K562 (cell line): ENCODE measurements around the gene KLHL8. TPM values are rescaled to one million over a fixed set of nuclear protein-coding genes. Genes with fewer than 3 reads are reported as not detected.

Experiments
- ATF6 ChIP-seq: sonication (generic); formaldehyde crosslinking; IDR thresholded peaks from 2 replicates; pipeline ENCODE4 v1.4.0; 2020; ENCODE audit warnings: mild to moderate bottlenecking, missing genetic modification reagents
- ATF7 ChIP-seq: fragments of 450-650 bp; IDR thresholded peaks from 2 replicates; pipeline ENCODE4 v1.7.1; 2014; ENCODE audit warnings: mild to moderate bottlenecking, moderate library complexity
- BMI1 ChIP-seq: fragments of 150-350 bp; IDR thresholded peaks from 2 replicates; pipeline ENCODE4 v1.6.1; 2014; ENCODE audit warnings: low read length
- BRD4 ChIP-seq: fragments of 200-600 bp; sonication (generic); IDR thresholded peaks from 2 replicates; pipeline ENCODE4 v1.6.1; 2017; ENCODE audit warnings: inconsistent platforms
- CBX1 ChIP-seq: sonication (generic); IDR thresholded peaks from 2 replicates; pipeline ENCODE4 v1.6.1; 2016; ENCODE audit warnings: antibody characterized with exemption, low read depth, mild to moderate bottlenecking
- CCNT2 ChIP-seq: IDR thresholded peaks from 2 replicates; pipeline ENCODE4 v1.6.1; 2011; ENCODE audit warnings: borderline replicate concordance, low read depth, mild to moderate bottlenecking, moderate library complexity, mixed read lengths, low read length; ENCODE audit not compliant: insufficient read length; ENCODE audit errors: extremely low read depth
- CEBPB ChIP-seq: fragments of 450-650 bp; IDR thresholded peaks from 2 replicates; pipeline ENCODE4 v1.6.1; 2016; ENCODE audit warnings: missing genetic modification characterization, missing compliant biosample characterization
- CREB1 ChIP-seq, 2 experiments: sonication (generic) in 1 of 2; formaldehyde crosslinking in 1 of 2; IDR thresholded peaks; 2 replicates each; pipeline versions ENCODE4 v1.6.1 to v1.8.0; 2012 to 2022; ENCODE audit warnings: inconsistent platforms in 1 of 2, mild to moderate bottlenecking in 1 of 2, missing genetic modification reagents in 1 of 2, moderate library complexity in 1 of 2
- CREB5 ChIP-seq: fragments of 250-450 bp; sonication (Bioruptor Pico); IDR thresholded peaks from 2 replicates; pipeline ENCODE4 v1.5.0; 2020; ENCODE audit warnings: mild to moderate bottlenecking
- HLTF ChIP-seq: fragments of 450-650 bp; IDR thresholded peaks from 2 replicates; pipeline ENCODE4 v1.6.1; 2016
- JUNB ChIP-seq: fragments of 450-650 bp; formaldehyde crosslinking; conservative IDR thresholded peaks from 2 replicates; pipeline ENCODE4 v1.4.0; 2020; ENCODE audit warnings: mild to moderate bottlenecking
- KAT2B ChIP-seq: IDR thresholded peaks from one replicate; pipeline ENCODE4 v1.6.1; 2012; ENCODE audit warnings: low read depth, mild to moderate bottlenecking, control low read depth, inconsistent platforms, low read length, moderate library complexity
- NFIC ChIP-seq: fragments of 450-650 bp; IDR thresholded peaks from 2 replicates; pipeline ENCODE4 v1.6.1; 2017; ENCODE audit warnings: mild to moderate bottlenecking, inconsistent platforms
- PRMT5 ChIP-seq: sonication (generic); formaldehyde crosslinking; IDR thresholded peaks from 2 replicates; pipeline ENCODE4 v1.5.0; 2020; ENCODE audit warnings: missing genetic modification reagents
- RBM17 ChIP-seq: fragments of 200-400 bp; formaldehyde crosslinking; IDR thresholded peaks from 2 replicates; pipeline ENCODE4 v1.6.1; 2017; ENCODE audit warnings: low read depth, mild to moderate bottlenecking, low read length, borderline replicate concordance
- SIRT6 ChIP-seq: IDR thresholded peaks from one replicate; pipeline ENCODE4 v1.6.1; 2012; ENCODE audit warnings: low read depth, mild to moderate bottlenecking, control low read depth, inconsistent platforms, low read length, moderate library complexity
- XRCC5 ChIP-seq: fragments of 200-400 bp; formaldehyde crosslinking; IDR thresholded peaks from 2 replicates; pipeline ENCODE4 v1.6.1; 2017; ENCODE audit warnings: low read depth, mild to moderate bottlenecking, low read length
- YBX1 ChIP-seq: fragments of 450-650 bp; IDR thresholded peaks from 2 replicates; pipeline ENCODE4 v1.7.1; 2016; ENCODE audit warnings: mild to moderate bottlenecking
- YY1 ChIP-seq, 3 experiments: IDR thresholded peaks; 2 replicates each; pipeline ENCODE4 v1.6.1; 2011; ENCODE audit warnings: low read length in 2 of 3, mild to moderate bottlenecking in 2 of 3, moderate library complexity in 2 of 3, borderline replicate concordance in 1 of 3, control low read depth in 1 of 3, low read depth in 1 of 3; ENCODE audit not compliant: insufficient read depth in 3 of 3, insufficient replicate concordance in 2 of 3, control insufficient read depth in 1 of 3, insufficient read length in 1 of 3; ENCODE audit errors: extremely low read depth in 1 of 3
- ZKSCAN3 ChIP-seq: fragments of 250-450 bp; sonication (Bioruptor Pico); IDR thresholded peaks from 2 replicates; pipeline ENCODE4 v1.4.0; 2020
- ZNF282 ChIP-seq: sonication (generic); formaldehyde crosslinking; IDR thresholded peaks from 2 replicates; pipeline ENCODE4 v1.8.1; 2023; ENCODE audit warnings: missing genetic modification reagents
- polyA plus RNA-seq, 8 experiments: library from polyadenylated mRNA; depleted of rRNA in 4 of 8; stranded (reverse) in 5 of 8; unstranded in 3 of 8; fragments of >200 nt; fragmentation: Nextera tagmentation in 2 of 8; fragmentation: Illumina TruSeq in 1 of 8; extraction: Ambion mirVana in 2 of 8; extraction: Trizol in 1 of 8; gene quantifications; 2 replicates each; pipeline versions ENCODE4 v1.2.1 to v1.2.3, GENCODE V29; 2011 to 2014; ENCODE audit warnings: inconsistent platforms in 1 of 8, missing spikeins in 1 of 8
- total RNA-seq, 7 experiments: library from RNA; depleted of rRNA in 6 of 7; stranded (reverse); fragments of >200 nt in 6 of 7; fragmentation: Illumina TruSeq in 2 of 7; extraction: Trizol in 2 of 7; gene quantifications; 2 replicates each; pipeline versions ENCODE4 v1.2.1 to v1.2.3, GENCODE V29; 2011 to 2021; ENCODE audit warnings: low replicate concordance in 1 of 7
- TF ChIP-seq, protein P1 (sequence below): fragments of 250-450 bp; sonication (Bioruptor Pico); IDR thresholded peaks from 2 replicates; pipeline ENCODE4 v1.8.0; 2021; ENCODE audit warnings: mild to moderate bottlenecking, moderate library complexity
- TF ChIP-seq, protein P2 (sequence below): fragments of 250-450 bp; sonication (Bioruptor Pico); IDR thresholded peaks from 2 replicates; pipeline ENCODE4 v1.9.0; 2021; ENCODE audit warnings: mild to moderate bottlenecking, inconsistent platforms

Gene KLHL8
- total and polyA plus RNA-seq, 9 of the 15 experiments (the other 6 are each of a cell fraction or from before 2014, with no cell fraction given): 8.7 to 25.3 (median 15.7) TPM

- no peak for TF ChIP-seq YBX1
- no peak for TF ChIP-seq SIRT6
- no peak for TF ChIP-seq KAT2B
- TF ChIP-seq ATF6: no peak
- TF ChIP-seq HLTF: no peak
- no peak for TF ChIP-seq JUNB (CRISPR knock-in tag)
- TF ChIP-seq CREB5 (CRISPR knock-in tag): no peak
- no peak for TF ChIP-seq CEBPB (tag)
- TF ChIP-seq ZKSCAN3 (CRISPR knock-in tag): no peak
- TF ChIP-seq YY1 (IDR thresholded peaks at IDR 0.05; ENCODE audit: borderline replicate concordance in 1 of 3, control insufficient read depth in 1 of 3, extremely low read depth in 1 of 3, insufficient read depth in 3 of 3, insufficient read length in 1 of 3, insufficient replicate concordance in 2 of 3, low read depth in 1 of 3, low read length in 2 of 3): peak in 1 of 3 experiments; percentile 11
- no peak for TF ChIP-seq XRCC5
- TF ChIP-seq BMI1: no peak
- no peak for TF ChIP-seq PRMT5
- TF ChIP-seq, protein P1, sequence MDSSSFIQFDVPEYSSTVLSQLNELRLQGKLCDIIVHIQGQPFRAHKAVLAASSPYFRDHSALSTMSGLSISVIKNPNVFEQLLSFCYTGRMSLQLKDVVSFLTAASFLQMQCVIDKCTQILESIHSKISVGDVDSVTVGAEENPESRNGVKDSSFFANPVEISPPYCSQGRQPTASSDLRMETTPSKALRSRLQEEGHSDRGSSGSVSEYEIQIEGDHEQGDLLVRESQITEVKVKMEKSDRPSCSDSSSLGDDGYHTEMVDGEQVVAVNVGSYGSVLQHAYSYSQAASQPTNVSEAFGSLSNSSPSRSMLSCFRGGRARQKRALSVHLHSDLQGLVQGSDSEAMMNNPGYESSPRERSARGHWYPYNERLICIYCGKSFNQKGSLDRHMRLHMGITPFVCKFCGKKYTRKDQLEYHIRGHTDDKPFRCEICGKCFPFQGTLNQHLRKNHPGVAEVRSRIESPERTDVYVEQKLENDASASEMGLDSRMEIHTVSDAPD (CRISPR knock-in tag): no peak
- 0 out of 2 replicates have a peak, but pooled peaks have one; percentile 6 for TF ChIP-seq ATF7
- TF ChIP-seq CBX1: peak; percentile 83
- TF ChIP-seq, protein P2, sequence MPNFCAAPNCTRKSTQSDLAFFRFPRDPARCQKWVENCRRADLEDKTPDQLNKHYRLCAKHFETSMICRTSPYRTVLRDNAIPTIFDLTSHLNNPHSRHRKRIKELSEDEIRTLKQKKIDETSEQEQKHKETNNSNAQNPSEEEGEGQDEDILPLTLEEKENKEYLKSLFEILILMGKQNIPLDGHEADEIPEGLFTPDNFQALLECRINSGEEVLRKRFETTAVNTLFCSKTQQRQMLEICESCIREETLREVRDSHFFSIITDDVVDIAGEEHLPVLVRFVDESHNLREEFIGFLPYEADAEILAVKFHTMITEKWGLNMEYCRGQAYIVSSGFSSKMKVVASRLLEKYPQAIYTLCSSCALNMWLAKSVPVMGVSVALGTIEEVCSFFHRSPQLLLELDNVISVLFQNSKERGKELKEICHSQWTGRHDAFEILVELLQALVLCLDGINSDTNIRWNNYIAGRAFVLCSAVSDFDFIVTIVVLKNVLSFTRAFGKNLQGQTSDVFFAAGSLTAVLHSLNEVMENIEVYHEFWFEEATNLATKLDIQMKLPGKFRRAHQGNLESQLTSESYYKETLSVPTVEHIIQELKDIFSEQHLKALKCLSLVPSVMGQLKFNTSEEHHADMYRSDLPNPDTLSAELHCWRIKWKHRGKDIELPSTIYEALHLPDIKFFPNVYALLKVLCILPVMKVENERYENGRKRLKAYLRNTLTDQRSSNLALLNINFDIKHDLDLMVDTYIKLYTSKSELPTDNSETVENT (CRISPR knock-in tag): no peak
- no peak for TF ChIP-seq NFIC
- TF ChIP-seq BRD4: no peak
- TF ChIP-seq RBM17: no peak
- TF ChIP-seq ZNF282 (CRISPR knock-in tag): no peak
- no peak for TF ChIP-seq CREB1 (IDR thresholded peaks at IDR 0.05)
- no peak for TF ChIP-seq CREB1 (CRISPR knock-in tag; IDR thresholded peaks at IDR 0.05)
- TF ChIP-seq CCNT2: peak; percentile 43
Measured at GRCh38 chr4:87219632-87220093, 755 bp downstream of the KLHL8 start (continued).
